KBM-7 (cell line): ENCODE results near the gene EFHC1.

Source experiments
- DNase-seq: peaks from one replicate; pipeline ENCODE4 v3.0.0-alpha.2; 2015
- in situ Hi-C: fragments of 300-500 bp; cut with MboI; formaldehyde crosslinking; loops from 2 replicates; pipeline ENCODE4 v1.14.3; 2020; ENCODE audit warnings: low sequenced_read_pairs, low pct_unique_long_range_greater_than_20kb, mixed read lengths

Gene EFHC1

DNA sequence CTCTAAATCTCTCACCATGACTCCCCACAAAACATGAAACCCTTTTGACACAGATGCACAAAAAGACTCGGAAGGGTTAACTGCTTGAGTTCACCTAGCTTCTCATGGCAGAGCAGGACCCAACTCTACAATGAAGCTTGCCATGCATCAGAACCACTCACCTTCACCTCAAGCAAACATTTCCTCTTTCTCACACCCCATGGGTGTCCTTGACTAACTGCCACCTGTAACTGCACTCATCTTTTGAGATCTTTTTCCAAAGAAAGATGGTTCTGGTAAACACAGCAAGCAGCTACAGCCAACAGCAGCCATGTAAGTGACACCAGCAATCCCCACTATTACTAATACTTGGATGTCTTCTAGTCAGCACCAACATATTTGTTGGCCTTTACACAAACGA lies 76.5 kb downstream of the EFHC1 start:
- DNase-seq: no peak
- in situ Hi-C loops: no loop called here

DNA sequence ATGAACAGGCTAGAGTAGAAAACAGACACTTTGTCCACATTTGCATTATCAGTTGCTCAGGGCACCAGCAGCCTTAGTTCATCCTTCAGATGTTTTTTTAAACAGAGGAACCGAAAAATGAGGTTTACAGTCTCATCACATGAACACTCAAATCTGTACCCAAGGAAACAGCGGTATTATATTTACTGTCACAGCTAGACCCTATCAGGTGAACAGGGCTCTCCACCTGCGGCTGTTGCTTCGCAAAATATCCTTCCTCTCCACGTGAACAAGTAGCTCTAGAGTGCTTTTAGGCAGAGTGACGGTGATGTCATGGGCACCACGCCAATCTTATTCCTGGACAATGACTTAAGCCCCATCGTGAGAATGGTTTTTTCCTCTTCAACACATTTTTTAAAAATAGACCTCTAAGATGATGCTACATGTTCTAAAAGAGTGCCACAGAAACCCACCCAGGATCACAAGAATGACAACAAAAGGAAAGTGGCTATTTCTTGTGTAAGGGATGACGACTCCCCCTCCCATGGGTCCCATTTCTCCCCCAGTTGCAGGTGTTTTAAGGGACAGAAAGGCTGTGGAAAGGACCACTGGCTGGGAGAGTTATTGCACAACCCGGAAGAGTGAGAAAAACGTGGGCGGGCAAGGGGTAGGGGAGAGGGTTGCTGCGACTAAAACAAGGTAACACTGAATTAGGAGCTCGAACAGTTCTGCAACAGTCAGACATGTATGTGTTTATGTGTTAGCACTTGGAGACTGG lies 77.7 kb downstream of the EFHC1 start:
- no peak for DNase-seq
- in situ Hi-C loops: no loop called here

DNA sequence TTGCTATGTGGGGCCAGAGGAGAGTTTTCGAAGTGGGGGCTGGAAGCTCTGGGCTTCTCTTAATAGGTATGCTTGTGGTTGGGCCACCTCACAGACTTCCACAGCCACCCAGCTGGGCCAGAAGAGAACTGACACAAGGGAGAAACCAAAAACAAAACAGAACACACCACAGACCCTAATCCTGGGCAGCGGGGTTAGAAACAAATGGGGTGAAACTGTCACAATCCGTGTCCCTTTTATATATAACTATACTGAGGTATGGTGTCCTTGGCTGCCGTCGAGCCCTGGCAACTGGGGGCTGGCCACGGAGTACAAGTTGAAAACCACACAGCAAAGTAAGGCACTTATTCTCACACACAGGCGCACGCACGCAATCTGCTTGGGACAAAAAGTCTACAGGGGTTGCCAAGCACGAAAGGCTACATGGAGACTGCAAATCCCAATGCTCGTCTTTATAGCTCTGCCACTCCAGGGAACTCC lies 78.4 kb downstream of the EFHC1 start:
- in situ Hi-C loops: no loop called here
- DNase-seq: no peak

DNA sequence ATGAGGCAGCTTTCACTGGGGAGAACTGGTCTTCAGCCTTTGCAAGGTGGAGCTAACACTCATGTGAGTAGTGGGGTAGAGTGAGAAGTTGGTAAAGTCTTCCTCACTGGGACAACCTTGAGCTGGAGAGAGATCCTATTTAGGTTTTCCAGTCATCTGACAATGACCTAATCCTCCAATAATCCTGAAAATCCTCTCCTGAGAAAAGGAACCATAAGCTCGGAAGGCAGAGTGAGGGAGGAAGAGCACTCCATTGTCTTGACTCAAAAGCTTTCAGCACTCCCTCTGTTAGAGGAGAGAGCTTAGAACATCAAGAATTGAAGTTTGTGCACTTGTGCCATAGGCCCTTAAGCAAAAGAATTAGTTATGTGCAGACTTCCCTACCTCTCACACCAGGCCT lies 78.9 kb downstream of the EFHC1 start:
- no peak for DNase-seq
- in situ Hi-C loops: no loop called here

DNA sequence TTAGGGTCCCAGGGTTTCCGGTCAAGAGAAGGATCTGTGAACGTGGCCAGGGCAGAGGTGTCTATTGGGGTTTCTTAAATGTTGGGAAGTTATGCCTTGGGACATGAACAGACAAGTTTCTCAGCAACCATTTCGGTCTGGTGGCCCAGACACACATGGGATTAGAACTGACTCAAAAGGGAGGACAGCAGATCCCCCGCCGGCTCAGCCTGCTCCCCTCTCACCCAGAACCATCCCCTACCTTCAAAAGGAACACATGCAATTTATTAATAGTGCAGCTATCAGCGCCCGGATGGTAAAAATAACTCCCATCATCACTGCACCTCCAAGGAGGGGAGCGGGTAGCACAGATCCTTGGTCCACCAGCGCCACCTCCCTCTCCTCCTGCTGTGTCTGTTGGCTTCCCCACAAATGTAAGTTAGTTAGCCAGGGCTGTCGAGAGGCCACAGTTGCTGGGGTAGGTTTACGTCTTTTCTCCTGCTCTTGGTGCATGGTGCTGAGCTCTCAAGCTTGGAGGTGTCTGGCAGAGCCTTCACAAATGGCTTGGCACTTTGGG lies 79.6 kb downstream of the EFHC1 start:
- in situ Hi-C loops: no loop called here
- no peak for DNase-seq

DNA sequence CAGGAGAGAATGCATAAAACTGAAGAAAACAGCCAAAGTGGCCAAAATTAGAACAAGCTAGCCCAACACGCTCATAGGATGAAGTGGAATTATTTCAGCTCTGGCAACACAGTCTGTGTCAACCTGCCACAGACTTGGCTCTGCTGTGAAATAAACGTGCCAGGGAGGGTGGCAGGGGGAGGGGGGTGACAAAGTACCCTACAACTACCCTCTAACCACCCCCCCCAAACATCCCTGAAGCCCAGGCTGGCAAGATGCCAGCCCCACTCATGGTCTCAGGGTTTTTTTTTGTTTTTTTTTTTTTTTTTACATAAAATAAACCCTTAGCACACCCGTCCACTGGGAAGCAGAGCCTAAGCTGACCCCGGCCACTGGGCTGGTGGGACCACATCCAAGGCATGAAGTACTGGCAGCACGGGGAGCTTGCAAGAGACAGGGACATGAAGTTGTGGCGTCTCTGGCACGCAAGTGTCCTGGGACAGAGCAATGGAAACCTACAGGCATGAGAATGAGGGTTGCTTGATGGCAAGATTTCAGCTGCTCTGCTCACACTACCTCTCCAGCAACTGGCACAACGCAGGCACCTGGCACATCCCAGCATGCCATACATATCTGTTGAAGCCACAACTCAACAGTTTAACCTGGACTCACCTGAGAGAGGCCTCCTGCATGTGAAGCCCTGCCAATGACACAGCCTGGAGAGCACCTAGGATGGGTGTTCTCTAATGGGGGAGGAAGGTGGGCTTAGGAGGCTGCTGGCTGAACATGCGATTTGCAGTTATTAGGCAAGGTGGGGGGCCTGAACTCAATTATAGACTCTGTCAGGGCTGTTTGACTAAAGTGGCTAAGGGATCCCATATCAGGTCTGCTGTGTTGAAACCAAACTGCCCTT lies 80.3 kb downstream of the EFHC1 start:
- in situ Hi-C loops: no loop called here
- no peak for DNase-seq

DNA sequence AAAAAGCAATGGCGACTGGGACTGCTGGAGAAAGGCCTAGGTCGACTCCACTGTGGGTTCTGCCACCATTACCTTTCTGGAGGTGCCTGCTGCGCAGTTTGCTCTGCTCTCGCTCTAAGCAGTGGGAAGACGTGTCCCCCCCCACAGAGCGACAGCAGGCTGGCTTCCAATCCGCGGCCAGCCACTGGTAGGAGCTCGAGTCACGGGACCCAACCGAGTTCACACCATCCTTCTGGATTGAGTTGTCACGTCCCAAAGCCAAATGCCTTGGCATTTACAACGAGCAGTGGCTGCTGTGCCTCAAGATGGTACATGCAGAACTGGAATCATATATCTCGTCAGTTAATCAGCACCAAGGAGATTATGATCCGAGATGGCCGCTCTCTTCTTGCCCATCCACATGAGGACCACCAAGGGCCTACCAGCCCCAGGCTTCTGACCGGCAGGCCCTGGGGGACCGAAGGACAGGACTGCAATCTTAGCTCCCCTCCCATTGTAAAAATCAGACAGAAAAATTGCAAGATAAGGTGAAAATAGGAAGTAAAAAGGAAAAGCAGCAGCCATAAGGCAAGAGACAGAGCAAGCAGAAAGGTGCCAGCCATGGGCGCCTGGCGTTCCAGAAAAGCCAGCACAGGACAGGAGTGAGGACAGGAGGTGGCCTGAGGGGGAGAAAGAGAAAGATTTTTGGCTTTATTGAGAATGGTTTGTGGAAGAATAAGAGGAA lies 82.3 kb downstream of the EFHC1 start:
- in situ Hi-C loops: no loop called here
- no peak for DNase-seq

DNA sequence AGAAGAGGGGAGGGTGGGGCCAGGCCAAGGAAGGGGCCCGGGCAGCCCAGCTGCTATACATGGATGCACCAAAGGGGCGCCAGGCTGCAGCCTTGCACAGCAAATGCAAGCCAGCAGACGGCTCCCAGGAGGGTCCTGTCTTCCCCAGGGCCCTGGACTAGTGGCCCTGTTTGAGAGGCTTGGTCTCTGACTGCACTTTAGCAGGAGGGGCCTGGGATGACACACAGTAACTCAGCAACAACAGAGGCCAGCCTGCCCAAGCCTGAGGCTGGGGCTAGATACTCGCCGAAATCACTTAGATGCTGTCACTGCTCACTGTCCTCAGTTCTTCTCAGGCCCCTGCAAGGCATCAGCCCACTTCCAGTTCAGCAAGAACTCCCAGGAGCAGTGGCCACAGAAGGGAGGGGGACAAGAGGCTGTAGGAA lies 83.2 kb downstream of the EFHC1 start:
- DNase-seq: no peak
- in situ Hi-C loops: no loop called here

DNA sequence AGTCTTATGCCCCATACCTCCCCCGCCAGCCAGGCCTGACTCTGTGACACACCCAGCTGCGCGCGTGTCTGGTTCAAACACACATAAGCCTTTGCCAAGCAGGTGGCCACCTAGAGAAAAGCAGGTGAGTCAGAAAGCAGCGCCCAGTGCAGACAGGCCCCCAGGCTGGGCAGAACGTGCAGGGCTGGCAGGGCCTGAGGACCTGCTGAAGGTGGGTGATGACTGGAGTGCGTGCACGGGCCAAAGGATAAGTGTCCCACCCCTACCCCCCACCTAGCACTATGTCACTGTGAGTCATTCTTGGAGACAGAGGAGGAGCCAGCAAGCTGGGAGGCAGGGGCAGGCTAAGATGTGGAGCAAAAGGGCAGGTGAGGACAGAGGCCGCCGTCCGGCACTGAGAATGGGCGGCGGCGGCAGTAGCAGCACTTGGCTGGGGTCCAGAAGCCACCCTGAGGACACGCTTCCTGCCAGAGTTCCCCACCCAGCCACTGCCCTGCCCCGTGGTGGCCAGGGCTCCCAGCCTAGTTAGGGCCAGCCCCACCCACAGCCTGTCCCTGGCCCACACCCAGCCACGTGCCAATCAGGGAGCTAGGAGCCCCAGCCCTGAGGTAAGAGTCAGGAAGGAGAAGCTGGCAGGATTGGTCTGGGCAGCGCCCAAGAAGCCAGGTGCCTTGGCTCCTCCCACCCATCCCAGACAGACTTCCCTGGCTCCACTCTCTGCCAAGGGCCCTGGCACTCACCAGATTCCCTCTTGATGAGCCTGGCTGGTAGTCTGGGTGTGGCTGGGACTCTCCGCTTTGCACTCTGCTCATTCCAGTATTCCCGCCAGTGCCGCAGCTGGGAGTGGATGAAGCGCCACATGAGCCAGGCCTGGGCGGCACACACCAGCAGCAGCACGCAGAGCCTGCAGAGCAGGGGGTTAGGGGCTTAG lies 84.0 kb downstream of the EFHC1 start:
- DNase-seq: no peak
- in situ Hi-C loops: no loop called here

DNA sequence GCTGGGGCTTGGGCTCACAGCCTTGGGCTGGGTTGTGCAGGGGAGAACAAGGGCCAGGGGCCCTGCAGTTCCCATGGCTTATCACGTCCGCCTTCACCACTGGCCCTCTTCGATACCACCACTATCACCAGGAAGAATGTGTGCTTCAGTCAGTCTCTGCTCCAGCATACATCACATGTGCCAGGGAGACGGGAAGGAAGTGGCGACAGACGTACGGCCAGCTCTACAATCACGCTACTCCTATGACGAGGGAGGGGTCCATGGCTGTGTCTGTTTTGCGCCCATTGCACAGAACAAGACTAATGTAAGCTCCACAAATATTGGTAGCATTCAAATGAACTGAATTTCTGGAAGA lies 84.6 kb downstream of the EFHC1 start:
- in situ Hi-C loops: no loop called here
- no peak for DNase-seq

DNA sequence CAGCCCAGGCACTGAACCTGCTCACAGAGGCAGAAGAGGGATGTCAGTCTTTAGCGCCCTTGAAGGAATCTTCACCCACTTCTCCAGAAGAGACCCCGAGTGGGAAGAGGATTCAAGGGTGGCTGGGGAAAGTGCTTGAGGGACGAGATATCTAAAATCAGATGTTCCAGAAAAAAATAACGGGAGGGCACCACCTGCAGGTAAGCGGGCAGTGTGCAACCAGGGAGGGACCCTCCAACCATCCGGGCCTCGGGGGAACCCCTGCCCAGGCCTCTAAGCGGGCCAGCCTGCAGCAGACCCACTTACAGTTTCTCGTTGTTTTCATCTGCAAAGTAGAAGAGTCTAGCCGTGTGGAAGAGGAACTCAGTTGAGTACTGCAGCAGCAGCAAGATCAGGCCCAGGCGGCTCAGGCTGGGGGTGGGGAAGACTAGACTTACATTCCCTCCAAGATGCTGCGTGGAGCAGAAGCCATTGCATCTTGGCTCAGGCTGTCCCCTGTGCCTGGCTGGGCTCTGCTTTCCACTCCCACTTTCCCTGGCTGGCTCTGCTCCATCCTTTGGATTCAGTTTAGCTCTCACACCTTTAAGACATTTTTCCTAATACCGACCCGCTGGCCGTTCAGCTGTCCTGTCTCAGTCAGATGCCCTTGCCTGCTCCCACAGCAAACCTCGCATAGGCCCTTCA lies 85.7 kb downstream of the EFHC1 start:
- in situ Hi-C loops: no loop called here
- DNase-seq: no peak

DNA sequence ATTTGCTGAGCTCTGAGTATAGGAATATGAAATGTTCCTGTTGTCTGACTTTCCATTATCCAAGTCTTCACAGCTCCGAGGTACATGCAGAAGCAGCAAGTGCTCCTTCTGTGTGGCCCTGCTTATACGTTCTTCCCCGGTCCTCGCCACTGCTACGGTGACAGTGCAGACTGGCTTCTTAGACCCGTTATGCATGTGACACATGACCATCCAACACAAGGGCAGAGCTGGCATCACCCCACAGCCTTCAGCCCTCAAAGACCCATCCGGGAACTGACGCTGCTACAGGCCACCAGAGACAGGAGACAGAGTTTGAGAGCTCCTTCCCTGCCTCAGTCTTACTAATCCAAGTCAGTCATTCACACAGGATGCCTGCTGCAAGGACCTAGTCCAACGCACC lies 86.3 kb downstream of the EFHC1 start:
- in situ Hi-C loops: no loop called here
- no peak for DNase-seq

DNA sequence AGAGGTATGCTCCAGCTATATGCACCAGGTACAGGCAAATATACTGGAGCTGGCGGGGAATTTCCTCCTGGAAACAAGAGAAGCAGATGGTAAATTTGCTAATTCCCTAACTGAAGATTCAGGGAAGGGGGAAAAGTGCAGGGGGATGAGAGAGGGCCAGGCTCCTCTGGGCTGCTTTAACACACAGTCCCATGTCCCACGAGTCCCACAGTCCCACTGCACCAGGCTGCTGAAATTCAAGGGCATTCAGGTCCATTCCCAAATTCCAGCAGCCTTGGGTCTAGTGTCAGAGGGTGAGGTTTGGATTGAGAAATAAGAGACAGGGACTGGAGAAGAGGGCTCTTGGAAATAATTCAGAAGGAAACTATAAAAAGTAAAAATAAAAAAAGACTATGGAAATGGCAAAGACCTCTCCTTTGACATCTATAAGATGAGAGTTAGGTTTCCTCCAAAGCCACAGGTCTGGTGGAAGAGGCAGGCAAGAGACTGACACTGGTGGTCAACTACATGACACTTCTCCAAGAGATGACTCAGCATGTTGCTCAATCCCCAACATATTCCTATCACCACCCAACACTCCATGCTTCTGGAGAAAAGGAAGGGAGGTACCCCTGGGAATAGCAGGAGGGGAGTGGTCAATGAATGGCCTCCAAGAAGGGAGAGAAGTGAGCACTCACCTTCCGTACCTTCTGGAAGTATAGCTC lies 87.6 kb downstream of the EFHC1 start:
- no peak for DNase-seq

DNA sequence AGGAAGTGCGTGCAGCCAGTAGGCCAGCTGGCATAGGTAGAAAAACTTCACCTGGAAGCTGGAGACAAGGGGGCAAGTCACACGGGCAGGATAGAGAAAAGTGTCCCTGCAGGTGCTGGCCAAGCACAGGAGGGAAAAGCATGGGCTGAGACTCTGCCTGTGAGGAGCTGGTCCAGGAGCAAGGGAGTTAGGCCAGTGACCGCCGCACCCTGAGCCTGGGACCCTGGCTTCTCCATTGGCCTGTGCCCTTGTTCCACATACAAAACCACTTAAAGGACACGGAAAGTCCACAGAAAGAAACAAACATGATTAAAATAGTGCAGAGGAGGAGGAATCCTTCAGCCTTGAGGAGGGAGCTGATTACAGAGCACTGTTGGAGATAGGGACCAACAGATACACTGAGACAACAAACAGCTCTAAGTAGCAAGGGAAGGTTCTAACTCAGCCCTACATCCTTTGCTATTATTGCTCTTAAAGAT lies 88.2 kb downstream of the EFHC1 start:
- no peak for DNase-seq
- in situ Hi-C loops: no loop called here

More for the DNA sequence above, 87.6 kb downstream of the EFHC1 start:
- in situ Hi-C loops: no loop called here

DNA sequence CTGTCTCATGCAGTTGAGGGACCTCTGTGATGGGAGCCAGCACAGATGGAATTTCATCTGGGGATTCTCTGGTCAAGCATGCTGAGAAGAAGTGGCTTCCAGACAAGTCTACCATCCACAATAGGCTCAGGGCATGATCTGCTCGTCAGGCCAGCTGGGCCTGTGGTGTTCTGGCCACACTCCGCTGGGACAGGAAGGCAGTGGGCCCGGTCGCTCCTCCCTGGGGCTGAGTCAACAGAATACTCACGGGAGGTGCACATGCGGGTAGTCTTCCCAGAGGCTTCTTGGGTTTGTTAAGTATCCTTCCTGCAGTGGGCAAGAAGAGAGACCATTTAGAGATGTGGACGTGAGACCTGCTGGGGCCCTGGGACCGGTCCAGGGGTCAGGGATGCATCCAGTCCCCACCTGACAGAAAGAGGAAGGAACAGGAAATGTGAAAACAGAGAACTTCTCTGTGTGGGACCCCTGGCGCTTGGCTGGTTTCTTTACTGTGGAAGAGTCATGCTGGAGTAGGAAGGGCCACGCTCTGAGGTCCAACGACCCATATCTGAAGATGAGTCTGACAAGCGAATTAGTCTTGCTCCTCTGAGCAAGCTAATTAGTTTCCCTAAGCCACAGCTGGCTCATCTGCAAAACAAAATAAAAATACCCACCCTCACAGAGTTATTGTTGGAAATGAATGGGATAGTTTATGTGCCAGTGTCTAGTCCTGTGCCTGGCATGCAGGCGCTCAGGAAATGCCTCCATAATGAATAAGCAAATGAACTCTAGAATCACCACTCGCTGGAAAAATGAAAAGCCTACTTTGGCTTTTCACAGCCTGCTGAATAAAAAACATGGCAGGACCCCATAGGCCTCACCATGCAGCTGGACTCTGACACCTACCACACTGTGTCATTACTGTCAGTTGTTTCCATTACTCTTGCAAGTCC lies 89.4 kb downstream of the EFHC1 start:
- DNase-seq: no peak
- in situ Hi-C loops: no loop called here

DNA sequence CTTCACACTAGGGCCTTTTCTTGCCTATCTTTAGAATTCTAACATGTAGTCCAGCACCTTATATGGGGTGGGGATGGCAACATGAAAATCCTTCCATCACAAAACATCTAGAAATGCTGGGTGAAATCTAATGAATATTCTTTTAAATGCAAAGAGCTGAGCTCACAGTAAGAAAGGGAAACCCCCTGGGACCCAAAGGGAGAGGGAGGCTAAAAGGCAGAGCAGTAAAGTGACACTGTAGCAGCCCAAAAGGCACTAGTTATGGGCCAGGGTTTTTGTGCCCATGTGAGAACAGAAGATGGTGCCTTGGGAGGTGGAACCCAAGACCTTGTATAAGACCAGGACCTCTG lies 90.0 kb downstream of the EFHC1 start:
- in situ Hi-C loops: no loop called here

More for the DNA sequence above, 90.0 kb downstream of the EFHC1 start:
- DNase-seq: no peak
